Karpas-422 (cell line): ENCODE measurements around the gene RPL18A. TPM values are rescaled to one million over a fixed set of nuclear protein-coding genes. Genes with fewer than 3 reads are reported as not detected.

ENCODE experiments used
- DNase-seq: peaks from one replicate; pipeline ENCODE4 v3.0.0-alpha.2; 2015
- H2AFZ ChIP-seq: fragments of 200-600 bp; sonication (generic); 2 replicates; pipeline ENCODE4 v1.6.1; 2014; ENCODE audit warnings: antibody characterized with exemption, low read length, mixed read lengths
- H3K27ac ChIP-seq: fragments of 200-600 bp; sonication (generic); 2 replicates; pipeline ENCODE4 v1.5.1; 2014; ENCODE audit warnings: mild to moderate bottlenecking, low read length, moderate library complexity
- H3K27me3 ChIP-seq: fragments of 200-600 bp; sonication (generic); 2 replicates; pipeline ENCODE4 v1.6.1; 2014; ENCODE audit warnings: low read length, mixed read lengths
- H3K36me3 ChIP-seq: fragments of 200-600 bp; sonication (generic); 2 replicates; pipeline ENCODE4 v1.6.1; 2014; ENCODE audit warnings: low read length, mixed read lengths; ENCODE audit not compliant: insufficient read depth
- H3K4me1 ChIP-seq: fragments of 200-600 bp; sonication (generic); 2 replicates; pipeline ENCODE4 v1.6.1; 2014; ENCODE audit warnings: mild to moderate bottlenecking, low read length, mixed read lengths
- H3K4me2 ChIP-seq: fragments of 200-600 bp; sonication (generic); 2 replicates; pipeline ENCODE4 v1.6.1; 2014; ENCODE audit warnings: low read length, low read depth, mild to moderate bottlenecking; ENCODE audit not compliant: poor library complexity, severe bottlenecking
- H3K4me3 ChIP-seq: fragments of 200-600 bp; sonication (generic); 2 replicates; pipeline ENCODE4 v1.5.1; 2014; ENCODE audit warnings: mild to moderate bottlenecking, antibody characterized with exemption, low read length, mixed read lengths
- H3K79me2 ChIP-seq: fragments of 200-600 bp; sonication (generic); 2 replicates; pipeline ENCODE4 v1.6.1; 2014; ENCODE audit warnings: mild to moderate bottlenecking, low read length, mixed read lengths
- H3K9ac ChIP-seq: fragments of 200-600 bp; sonication (generic); 2 replicates; pipeline ENCODE4 v1.6.0; 2014; ENCODE audit warnings: low read length
- H3K9me2 ChIP-seq: fragments of 200-600 bp; sonication (generic), shearing (Covaris generic); replicated peaks from 2 replicates; pipeline ENCODE4 v1.6.0; 2014; ENCODE audit warnings: mild to moderate bottlenecking, low read length, moderate library complexity; ENCODE audit not compliant: insufficient read depth
- H3K9me3 ChIP-seq: fragments of 300-700, 200-600 bp; sonication (generic); 2 replicates; pipeline ENCODE4 v1.6.1; 2014; ENCODE audit warnings: low read length, mixed read lengths
- H4K20me1 ChIP-seq: fragments of 200-600 bp; sonication (generic); 2 replicates; pipeline ENCODE4 v1.6.1; 2014; ENCODE audit warnings: mild to moderate bottlenecking, antibody characterized with exemption, low read length, low read depth; ENCODE audit not compliant: insufficient read depth
- total RNA-seq: library from RNA; depleted of rRNA; stranded (reverse); fragments of >200 nt; shearing (Covaris generic); gene quantifications from 2 replicates; pipeline ENCODE4 v1.2.3, GENCODE V29; 2014; ENCODE audit warnings: low replicate concordance

Gene RPL18A
- total RNA-seq, 1 experiment from 2014 or later, result 1,678 TPM

GRCh38 chr19:17837972-17838371 is 21.7 kb upstream of the RPL18A start:
- no peaks in the 10 kb centered on the region for H3K9me2 ChIP-seq
- H3K4me3 ChIP-seq, result no peak overlapping the region
- no peaks in the 10 kb centered on the region for H3K9me3 ChIP-seq
- H2AFZ ChIP-seq, result no peak overlapping the region
- H3K36me3 ChIP-seq, result no peaks in the 10 kb centered on the region
- H3K27ac ChIP-seq, result no peak overlapping the region
- H3K4me1 ChIP-seq, result no peaks in the 10 kb centered on the region
- H3K79me2 ChIP-seq, result no peaks in the 10 kb centered on the region
- DNase-seq, result no peak
- H3K4me2 ChIP-seq, result no peak overlapping the region
- no peaks in the 10 kb centered on the region for H3K27me3 ChIP-seq
- no peak overlapping the region for H3K9ac ChIP-seq
- no peaks in the 10 kb centered on the region for H4K20me1 ChIP-seq

- Histone ChIP-seq H3K4me1 (no peaks in the 10 kb centered on the region), H3K79me2 (no peaks in the 10 kb centered on the region), H3K9me3 (no peaks in the 10 kb centered on the region), H4K20me1 (no peaks in the 10 kb centered on the region), H3K9me2 (no peaks in the 10 kb centered on the region), H3K36me3 (no peaks in the 10 kb centered on the region), H2AFZ (no peak overlapping the region), H3K4me2 (no peak overlapping the region), H3K9ac (no peak overlapping the region), H3K27ac (no peak overlapping the region), H3K27me3 (no peaks in the 10 kb centered on the region), H3K4me3 (no peak overlapping the region)
- DNase-seq, result no peak
These were observed 19.7 kb upstream of the RPL18A start for GRCh38 chr19:17840019-17840418.

GRCh38 chr19:17841371-17841809 is 18.3 kb upstream of the RPL18A start:
- Histone ChIP-seq H4K20me1 (no peaks in the 10 kb centered on the region), H3K4me3 (no peak overlapping the region), H3K79me2 (no peaks in the 10 kb centered on the region), H3K9me2 (no peaks in the 10 kb centered on the region), H3K9me3 (no peaks in the 10 kb centered on the region), H3K4me2 (no peak overlapping the region), H3K27me3 (no peaks in the 10 kb centered on the region), H3K9ac (no peak overlapping the region), H3K36me3 (no peaks in the 10 kb centered on the region), H3K4me1 (no peaks in the 10 kb centered on the region), H3K27ac (no peak overlapping the region), H2AFZ (no peak overlapping the region)
- DNase-seq, result no peak

- no peak overlapping the region for H3K4me3 ChIP-seq
- H3K27ac ChIP-seq, result no peak overlapping the region
- H3K79me2 ChIP-seq, result no peaks in the 10 kb centered on the region
- no peaks in the 10 kb centered on the region for H3K9me3 ChIP-seq
- no peak overlapping the region for H3K4me2 ChIP-seq
- no peaks in the 10 kb centered on the region for H4K20me1 ChIP-seq
- peak; percentile 79 for DNase-seq
- no peaks in the 10 kb centered on the region for H3K9me2 ChIP-seq
- H3K36me3 ChIP-seq, result no peaks in the 10 kb centered on the region
- H3K4me1 ChIP-seq, result no peaks in the 10 kb centered on the region
- no peaks in the 10 kb centered on the region for H3K27me3 ChIP-seq
- no peak overlapping the region for H2AFZ ChIP-seq
- H3K9ac ChIP-seq, result no peak overlapping the region
These were observed 17.7 kb upstream of the RPL18A start for GRCh38 chr19:17841810-17842662.

- Histone ChIP-seq H3K9me3 (no peaks in the 10 kb centered on the region), H2AFZ (no peak overlapping the region), H3K4me3 (no peak overlapping the region), H3K27me3 (no peaks in the 10 kb centered on the region), H3K36me3 (no peaks in the 10 kb centered on the region), H3K27ac (no peak overlapping the region), H3K79me2 (no peaks in the 10 kb centered on the region), H3K4me1 (peaks cover 5% of the 10 kb centered on the region), H3K4me2 (no peak overlapping the region), H3K9me2 (no peaks in the 10 kb centered on the region), H4K20me1 (no peaks in the 10 kb centered on the region), H3K9ac (no peak overlapping the region)
- no peak for DNase-seq
These were observed 16.9 kb upstream of the RPL18A start for GRCh38 chr19:17842663-17843291.

GRCh38 chr19:17843292-17843827 is 16.4 kb upstream of the RPL18A start:
- no peaks in the 10 kb centered on the region for H3K79me2 ChIP-seq
- H3K4me2 ChIP-seq, result no peak overlapping the region

GRCh38 chr19:17843908-17844490 is 15.7 kb upstream of the RPL18A start:
- H2AFZ ChIP-seq, result no peak overlapping the region
- no peaks in the 10 kb centered on the region for H3K27me3 ChIP-seq
- peaks cover 9% of the 10 kb centered on the region for H3K4me1 ChIP-seq
- no peaks in the 10 kb centered on the region for H3K79me2 ChIP-seq
- H3K4me3 ChIP-seq, result no peak overlapping the region
- DNase-seq, result no peak
- no peaks in the 10 kb centered on the region for H4K20me1 ChIP-seq
- H3K9me2 ChIP-seq, result no peaks in the 10 kb centered on the region
- H3K27ac ChIP-seq, result no peak overlapping the region
- no peaks in the 10 kb centered on the region for H3K9me3 ChIP-seq
- no peak overlapping the region for H3K4me2 ChIP-seq
- H3K9ac ChIP-seq, result no peak overlapping the region
- no peaks in the 10 kb centered on the region for H3K36me3 ChIP-seq

More at GRCh38 chr19:17843292-17843827, 16.4 kb upstream of the RPL18A start:
- DNase-seq, result no peak
- Histone ChIP-seq H3K9me2 (no peaks in the 10 kb centered on the region), H3K4me3 (no peak overlapping the region), H3K27me3 (no peaks in the 10 kb centered on the region), H4K20me1 (no peaks in the 10 kb centered on the region), H3K36me3 (no peaks in the 10 kb centered on the region), H3K9ac (no peak overlapping the region), H3K4me1 (peaks cover 9% of the 10 kb centered on the region), H3K9me3 (no peaks in the 10 kb centered on the region), H2AFZ (no peak overlapping the region), H3K27ac (no peak overlapping the region)

- Histone ChIP-seq H3K27ac (no peak overlapping the region), H4K20me1 (no peaks in the 10 kb centered on the region), H3K4me1 (peaks cover 16% of the 10 kb centered on the region), H3K4me2 (no peak overlapping the region), H3K4me3 (no peak overlapping the region), H3K9ac (no peak overlapping the region), H3K9me3 (no peaks in the 10 kb centered on the region), H3K36me3 (no peaks in the 10 kb centered on the region), H3K27me3 (no peaks in the 10 kb centered on the region), H3K9me2 (no peaks in the 10 kb centered on the region), H3K79me2 (no peaks in the 10 kb centered on the region), H2AFZ (no peak overlapping the region)
- no peak for DNase-seq
These were observed 13.6 kb upstream of the RPL18A start for GRCh38 chr19:17846146-17846545.
